ENCODE data around the gene CLASP1.

- TF ChIP-seq CTCF (IDR thresholded peaks at IDR 0.05) (no peak), POLR2A (IDR thresholded peaks at IDR 0.05) (no peak)
These were observed 276.4 kb downstream of the CLASP1 start for GRCh38 chr2:121372721-121373353.

Measured in vagina (tissue), 2 donors.